Activated CD8-positive, alpha-beta memory T cell treated with anti-CD3 and anti-CD28 coated beads for 1 hour (primary cell): ENCODE measurements around the gene EPS15.
"Not testable (repeated sequence)": the region's sequence is repeated elsewhere in the genome, so short reads cannot be mapped to it uniquely, and the experiment has no call there.

Experiments
- DNase-seq, 2 donors: peaks; one replicate each; pipeline ENCODE4 v3.0.0-alpha.2; 2020; ENCODE audit warnings: low read depth in 1 of 2; ENCODE audit errors: extremely low read depth in 1 of 2

The EPS15 gene

GRCh38 chr1:51519048-51519864, at the start of gene EPS15:
TSS of gene EPS15 (minus strand) at chr1:51519266. CDS start at chr1:51519231, 35 bp downstream.
- peak; percentile 69 to 84 for DNase-seq

DNA sequence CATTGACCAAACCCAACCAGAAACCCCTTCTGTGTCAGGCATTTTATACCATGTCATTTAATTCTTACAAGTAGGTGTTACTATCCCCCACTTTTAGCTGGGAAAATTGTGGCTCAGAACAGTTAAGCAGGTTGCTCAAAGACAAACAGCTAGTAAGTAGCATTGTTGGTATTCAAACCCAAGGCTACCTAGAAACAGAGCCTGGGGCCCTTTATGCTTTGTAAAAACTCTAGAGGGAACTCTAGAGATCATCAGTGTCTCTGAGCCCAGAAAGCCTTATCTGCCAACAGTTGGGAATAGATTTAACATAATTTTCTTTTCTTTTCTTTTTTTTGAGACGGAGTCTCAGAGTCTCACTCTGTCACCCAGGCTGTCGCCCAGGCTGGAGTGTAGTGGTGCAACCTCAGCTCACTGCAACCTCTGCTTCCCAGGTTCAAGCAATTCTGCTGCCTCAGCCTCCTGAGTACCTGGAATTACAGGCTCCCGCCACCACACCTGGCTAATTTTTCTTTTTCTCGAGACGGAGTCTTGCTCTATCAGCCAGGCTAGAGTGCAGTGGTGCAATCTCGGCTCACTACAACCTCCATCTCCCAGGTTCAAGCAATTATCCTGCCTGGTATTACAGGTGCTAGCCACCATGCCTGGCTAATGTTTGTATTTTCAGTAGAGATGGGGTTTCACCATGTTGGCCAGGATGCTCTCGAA, 49.3 kb upstream of the EPS15 start:
- DNase-seq: no peak

DNA sequence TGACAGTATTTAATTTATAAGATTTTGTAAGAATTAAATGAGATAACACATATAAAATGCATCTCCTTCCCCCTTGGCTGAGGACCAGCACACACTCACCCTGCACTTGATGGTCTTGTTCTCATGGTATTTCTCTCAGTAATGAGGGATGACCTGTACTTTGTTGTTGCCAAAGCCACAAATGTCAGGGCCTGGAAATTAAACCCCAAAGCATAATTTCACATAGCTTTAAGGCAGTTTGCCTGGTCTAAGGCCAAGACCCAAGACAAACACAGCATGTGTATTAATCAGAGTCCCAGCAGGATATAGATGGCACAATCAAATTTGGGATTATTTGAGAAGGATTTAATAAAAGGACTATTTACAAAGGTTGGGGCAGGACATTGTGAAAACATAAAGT, 48.6 kb upstream of the EPS15 start:
- DNase-seq: no peak

GRCh38 chr1:51566260-51566659, 47.2 kb upstream of the EPS15 start:
- no peak for DNase-seq

DNA sequence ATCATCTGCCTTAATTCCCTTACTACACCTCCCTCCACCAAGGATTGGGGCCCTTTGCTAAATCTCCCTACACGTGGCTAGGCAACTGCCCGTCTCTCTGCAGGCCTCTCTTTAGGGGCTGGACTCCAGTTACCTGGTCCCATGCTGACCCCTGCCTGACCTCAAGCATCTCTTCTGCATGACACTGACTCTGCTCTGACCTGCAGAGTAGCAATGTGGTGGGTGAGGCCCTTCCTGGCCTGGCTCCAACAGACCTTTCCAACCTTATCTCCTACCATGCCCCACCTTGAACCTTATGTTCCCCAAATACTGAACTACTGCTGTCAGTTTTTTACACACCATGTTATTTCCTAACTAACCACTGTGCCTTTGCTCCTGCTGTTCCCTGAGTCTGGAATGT, 45.9 kb upstream of the EPS15 start:
- no peak for DNase-seq

DNA sequence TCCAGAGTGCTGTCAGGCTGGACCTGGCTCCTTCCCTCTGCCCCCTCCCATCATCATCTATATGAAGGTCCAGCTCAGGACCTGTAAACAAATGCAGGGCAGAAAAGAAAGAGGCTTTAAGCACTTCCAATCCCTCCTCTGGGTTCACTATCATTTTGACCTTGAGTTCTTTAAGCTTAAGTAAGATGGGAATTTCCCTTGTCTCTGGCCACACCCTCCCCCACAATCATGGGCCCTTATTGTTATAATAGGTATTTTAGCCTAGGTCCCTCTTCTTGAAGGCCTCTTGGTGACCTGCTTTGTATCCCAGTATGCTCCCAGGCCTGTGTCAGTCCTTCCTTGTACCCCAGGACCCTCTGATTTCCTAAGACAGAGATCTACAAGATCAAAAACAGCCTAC, 45.1 kb upstream of the EPS15 start:
- DNase-seq: no peak

DNA sequence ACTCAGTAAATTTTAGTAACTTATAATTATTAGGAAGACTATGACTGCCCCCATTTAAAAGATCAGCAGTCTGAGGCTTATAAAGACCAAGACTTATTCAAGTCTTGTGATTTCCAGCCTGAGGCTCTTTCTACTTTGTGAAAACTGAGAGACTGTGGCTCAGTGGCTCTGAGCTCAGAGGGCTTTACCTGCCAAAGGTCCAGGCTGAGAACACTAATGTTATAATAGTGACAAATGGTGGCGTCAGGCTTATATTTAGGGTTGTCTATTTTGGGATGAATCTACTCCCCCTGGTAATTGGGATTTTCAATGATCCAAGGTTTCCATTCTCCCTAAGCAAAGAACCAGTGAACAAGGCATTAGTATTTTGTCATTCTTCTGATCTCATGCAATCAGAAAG, 42.6 kb upstream of the EPS15 start:
- DNase-seq: no peak

GRCh38 chr1:51560895-51561294, 41.8 kb upstream of the EPS15 start:
- DNase-seq: not testable (repeated sequence)

DNA sequence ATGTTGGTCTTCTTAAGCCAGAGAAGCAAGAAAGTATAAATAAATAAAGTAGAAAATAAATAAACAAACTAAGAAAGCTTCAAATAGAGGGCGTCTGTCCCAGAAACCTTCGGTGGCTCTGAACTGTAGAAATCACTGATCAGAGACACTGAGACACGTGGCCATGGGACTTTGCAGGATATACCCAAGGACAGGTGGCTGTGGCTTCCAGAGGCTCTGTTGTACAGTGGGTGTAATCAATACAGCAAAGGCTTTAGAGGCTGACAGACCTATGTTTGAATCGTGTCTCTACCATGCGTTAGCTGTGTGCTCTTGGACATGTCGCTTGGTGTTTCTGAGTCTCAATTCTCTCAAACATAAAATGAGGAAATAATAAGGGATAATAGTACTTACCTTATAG, 41.0 kb upstream of the EPS15 start:
- no peak for DNase-seq

GRCh38 chr1:51559501-51559900, 40.4 kb upstream of the EPS15 start:
- DNase-seq: no peak

- no peak for DNase-seq
Measured at GRCh38 chr1:51559064-51559500, 40.0 kb upstream of the EPS15 start.

DNA sequence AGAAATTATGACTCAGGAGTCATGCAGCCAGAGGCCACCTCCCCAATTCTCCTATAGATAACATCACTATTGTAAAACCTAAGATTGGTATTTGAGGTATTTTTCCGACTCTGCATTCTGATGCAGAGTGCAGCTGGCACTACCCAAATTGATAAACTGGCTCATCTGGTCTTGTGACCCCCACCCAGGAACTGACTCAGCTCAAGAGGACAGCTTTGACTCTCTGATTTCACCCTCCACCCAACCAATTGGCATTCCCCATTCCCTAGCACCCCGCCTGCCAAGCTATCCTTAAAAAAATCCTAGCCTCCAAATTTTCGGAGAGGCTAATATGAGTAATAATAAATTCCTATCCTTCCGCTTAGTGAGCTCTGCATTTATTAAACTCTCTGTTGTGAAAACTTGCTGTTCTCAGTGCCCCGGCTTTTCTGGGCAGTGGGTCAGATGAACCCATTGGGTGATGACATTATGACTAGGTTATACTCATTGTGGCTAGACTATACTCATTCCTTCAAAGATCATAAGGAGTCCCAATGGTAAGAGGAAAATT, 39.4 kb upstream of the EPS15 start:
- DNase-seq: no peak

DNA sequence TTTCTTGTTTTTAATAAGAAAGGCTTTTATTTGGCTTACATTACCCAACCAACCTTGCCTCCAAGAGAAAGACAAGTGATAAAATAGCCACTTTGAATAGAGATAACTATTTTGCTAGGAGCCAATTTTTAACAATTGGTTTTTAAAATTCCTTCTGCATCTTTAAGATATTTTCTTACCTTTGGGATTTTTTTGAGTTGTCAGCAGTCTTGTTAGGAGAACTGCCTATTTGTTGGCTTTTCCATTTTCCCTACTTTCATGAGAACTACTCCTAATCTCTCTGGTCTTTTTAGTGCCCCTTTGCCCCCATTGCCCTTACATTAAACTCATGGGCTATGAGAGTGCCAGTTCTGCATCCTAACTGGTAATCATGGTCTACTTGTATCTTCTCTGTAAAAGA, 38.1 kb upstream of the EPS15 start:
- no peak for DNase-seq

DNA sequence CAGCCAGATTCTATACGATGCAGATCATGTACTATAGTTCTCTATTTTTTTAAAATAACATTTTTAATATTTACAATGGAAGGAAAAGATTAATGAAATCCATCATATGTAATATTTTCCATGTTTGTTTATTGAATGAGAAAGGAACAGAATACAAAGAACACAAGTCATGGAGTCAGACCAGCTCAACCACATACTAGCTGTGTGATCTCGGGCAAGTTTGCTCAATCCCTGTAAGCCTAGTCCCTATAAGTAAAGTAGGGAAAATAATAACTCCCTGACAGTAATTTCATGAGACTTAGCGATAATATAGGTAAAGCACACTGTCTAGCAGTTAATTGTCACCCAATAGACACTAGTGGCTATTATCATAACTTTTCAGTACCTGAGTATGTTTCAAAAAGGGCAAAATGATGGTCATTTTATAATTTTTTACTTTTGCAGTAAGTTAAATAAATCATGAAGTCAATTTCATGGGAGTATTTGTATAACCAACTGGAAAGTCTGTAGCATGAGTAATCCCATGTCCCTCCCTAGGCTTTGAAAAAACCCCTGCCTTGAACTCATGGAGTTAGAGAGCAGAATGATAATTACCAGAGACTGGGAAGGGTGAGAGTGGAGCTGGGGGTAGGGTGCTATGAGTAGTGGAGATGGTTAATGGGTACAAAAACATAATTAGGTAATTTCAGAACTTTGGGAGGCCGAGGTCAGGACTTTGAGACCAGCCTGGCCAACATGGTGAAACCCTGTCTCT, 37.0 kb upstream of the EPS15 start:
- no peak for DNase-seq

- DNase-seq: no peak
Measured at GRCh38 chr1:51553911-51554310, 34.8 kb upstream of the EPS15 start.

GRCh38 chr1:51552929-51553807, 34.1 kb upstream of the EPS15 start:
- no peak for DNase-seq

- DNase-seq: no peak
Measured at GRCh38 chr1:51551848-51552296, 32.8 kb upstream of the EPS15 start.

DNA sequence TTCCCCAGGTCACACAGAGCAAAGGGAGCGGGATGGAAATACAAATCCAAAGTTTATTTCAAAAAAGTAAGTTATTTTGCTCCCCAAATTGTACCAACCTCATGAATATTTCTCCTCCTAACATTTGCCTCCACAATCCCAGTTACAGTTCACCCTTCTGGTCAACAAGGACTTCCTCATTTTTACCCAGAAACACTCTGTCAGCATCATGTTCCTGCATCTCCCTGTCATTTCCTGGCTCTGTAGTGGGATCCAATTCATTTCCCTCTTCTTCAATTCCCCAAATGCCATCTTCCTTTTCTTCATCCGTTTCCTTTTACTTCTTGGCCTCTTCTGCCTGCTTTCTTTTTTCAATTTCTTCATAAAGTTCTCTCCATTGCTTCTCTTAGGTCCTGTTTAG, 32.0 kb upstream of the EPS15 start:
- DNase-seq: no peak

GRCh38 chr1:51549901-51550300, 30.8 kb upstream of the EPS15 start:
- DNase-seq: no peak

GRCh38 chr1:51549016-51549619, 30.1 kb upstream of the EPS15 start:
- DNase-seq: no peak
